Measurements from ENCODE around the gene ZDHHC8. TPM values are rescaled to one million over a fixed set of nuclear protein-coding genes. Genes with fewer than 3 reads are reported as not detected.

The ZDHHC8 gene
- total and polyA plus RNA-seq, 5 donors = 34.2 to 64.7 (median 54.9) TPM

DNA sequence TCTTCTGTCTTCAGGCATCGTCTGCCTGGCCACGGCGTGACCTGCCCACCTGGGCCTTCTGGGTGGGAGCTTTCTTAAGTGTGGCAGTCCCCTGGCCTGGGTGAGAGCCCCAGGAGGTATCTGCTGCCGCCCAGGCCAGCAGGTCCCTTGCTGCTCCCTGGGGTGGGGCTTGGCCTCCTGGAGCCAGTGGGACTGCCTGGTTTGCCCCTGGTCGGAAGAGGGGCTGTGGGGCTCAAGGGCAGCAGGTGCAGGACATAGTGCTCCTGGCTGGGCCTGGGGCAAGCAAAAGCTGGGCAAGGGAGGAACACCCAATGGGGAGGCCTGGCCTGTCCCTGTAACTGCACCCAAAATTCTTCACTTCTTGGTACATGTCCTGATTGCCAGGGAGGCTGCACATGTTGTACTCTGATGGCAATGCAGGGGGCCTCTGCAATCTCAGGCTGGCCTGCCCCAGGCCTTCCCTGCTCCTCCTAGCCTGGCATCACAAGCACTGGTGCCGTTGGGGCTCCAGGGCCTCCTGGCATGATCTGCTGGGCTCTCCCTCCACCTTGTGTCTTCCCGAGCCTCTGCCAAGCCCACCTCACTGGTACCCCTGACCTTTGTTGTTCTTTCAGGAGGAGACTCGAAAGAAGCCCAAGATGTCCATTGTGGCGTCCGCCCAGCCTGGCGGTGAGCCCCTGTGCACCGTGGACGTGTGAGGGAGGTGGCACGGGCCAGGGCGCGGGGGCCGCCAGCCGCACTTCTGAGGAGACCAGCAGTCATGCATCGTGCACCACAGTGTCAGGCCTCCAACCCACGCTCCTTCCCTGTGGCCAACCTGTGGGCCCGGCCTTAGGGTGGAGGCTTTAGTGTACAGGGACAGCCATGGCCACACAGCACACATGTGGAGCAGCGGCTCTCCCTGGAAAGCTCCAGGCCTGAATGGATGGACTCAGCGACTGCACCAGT, 21.9 kb upstream of the ZDHHC8 start:
- H3K9me3 ChIP-seq (ENCODE audit: control insufficient read depth, low read length) = no peaks in the 10 kb centered on the region
- ATAC-seq (no peak), DNase-seq (peak; percentile 8 to 63 (median 44))
- intact Hi-C loops (cut with DNase I) = no loop called here
- H3K27me3 ChIP-seq (ENCODE audit: control insufficient read depth, insufficient read depth) = no peaks in the 10 kb centered on the region
- H3K4me3 ChIP-seq (ENCODE audit: low read length) = no peak overlapping the region
- 84% methylated on average over 23 of the region's 23 CpGs for WGBS
- H3K27ac ChIP-seq (ENCODE audit: low read length) = no peak overlapping the region
- no peaks in the 10 kb centered on the region for H3K4me1 ChIP-seq (ENCODE audit: control insufficient read depth, insufficient read depth, low read length)

DNA sequence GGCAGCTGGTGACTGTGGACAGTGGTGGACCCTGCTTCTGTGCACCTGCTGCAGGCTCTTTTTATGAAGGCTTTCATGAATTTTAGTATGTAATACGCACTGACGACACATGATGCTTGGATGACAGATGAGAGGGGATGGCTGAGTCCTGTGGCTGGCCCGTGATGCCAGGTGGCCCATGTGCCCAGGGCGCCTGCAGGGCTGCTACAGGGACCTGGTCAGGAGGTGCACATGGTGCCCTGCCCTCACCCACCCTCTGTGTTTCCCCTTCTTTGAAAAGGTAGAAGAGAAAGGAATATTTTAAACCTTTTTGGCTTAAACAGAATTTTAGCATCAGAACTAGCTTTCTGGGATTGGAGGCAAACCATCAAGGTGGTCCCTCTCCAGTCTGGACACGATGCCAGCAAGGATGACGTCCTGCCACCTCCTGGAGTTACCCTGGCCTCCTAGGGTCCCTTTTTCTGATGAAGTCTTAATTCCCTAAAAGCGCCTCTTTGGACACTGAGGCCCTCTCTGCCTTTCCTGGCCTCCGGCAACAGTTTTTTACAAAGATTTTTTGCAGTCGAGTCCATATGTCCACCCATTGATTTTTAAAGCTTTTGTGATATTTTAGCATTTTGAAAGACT, 21.1 kb upstream of the ZDHHC8 start:
- intact Hi-C loops (cut with DNase I) = no loop called here
- Histone ChIP-seq H3K4me1 (ENCODE audit: control insufficient read depth, insufficient read depth, low read length) (no peaks in the 10 kb centered on the region), H3K27me3 (ENCODE audit: control insufficient read depth, insufficient read depth) (no peaks in the 10 kb centered on the region), H3K27ac (ENCODE audit: low read length) (no peak overlapping the region), H3K9me3 (ENCODE audit: control insufficient read depth, low read length) (no peaks in the 10 kb centered on the region), H3K4me3 (ENCODE audit: low read length) (no peak overlapping the region)
- WGBS = 86% methylated on average over 9 of the region's 9 CpGs
- ATAC-seq = no peak
- peak; percentile 9 to 23 (median 16) for DNase-seq

DNA sequence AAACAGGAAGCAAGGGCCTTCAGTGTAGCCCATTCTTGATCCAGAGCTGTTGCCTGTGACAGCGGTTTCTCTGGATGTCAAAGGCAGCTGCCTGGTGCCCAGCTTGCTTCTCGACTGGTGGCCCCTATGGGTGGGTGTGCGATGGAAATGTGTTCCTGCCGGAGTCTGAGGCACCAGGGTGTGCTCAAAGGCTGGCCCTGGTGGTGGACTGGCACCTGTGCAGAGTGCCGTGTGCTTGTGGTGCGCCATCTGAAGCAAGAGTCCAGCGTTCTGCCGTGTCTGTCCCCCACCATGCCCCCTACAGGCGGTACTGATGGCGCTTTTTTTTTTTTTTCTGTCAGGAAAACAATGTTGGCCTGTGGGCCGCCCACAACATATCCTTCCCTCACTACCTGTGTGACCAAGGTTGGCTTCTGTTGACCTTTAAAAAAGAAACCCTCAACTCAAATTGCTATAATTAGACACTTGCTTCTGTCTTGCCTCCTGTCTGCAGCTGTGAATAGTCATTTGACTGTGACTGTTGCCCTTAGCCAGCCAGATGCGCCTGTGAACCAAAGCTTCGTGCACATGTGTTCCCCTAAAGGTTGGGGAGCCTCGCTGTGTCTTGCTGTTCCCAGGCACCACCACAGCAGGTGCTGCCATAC, 20.4 kb upstream of the ZDHHC8 start:
- ATAC-seq = no peak
- DNase-seq = peak; percentile 9 to 47 (median 43)
- H3K4me1 ChIP-seq (ENCODE audit: control insufficient read depth, insufficient read depth, low read length) = no peaks in the 10 kb centered on the region
- H3K9me3 ChIP-seq (ENCODE audit: control insufficient read depth, low read length) = no peaks in the 10 kb centered on the region
- intact Hi-C loops (cut with DNase I) = no loop called here
- no peaks in the 10 kb centered on the region for H3K27me3 ChIP-seq (ENCODE audit: control insufficient read depth, insufficient read depth)
- no peak overlapping the region for H3K4me3 ChIP-seq (ENCODE audit: low read length)
- H3K27ac ChIP-seq (ENCODE audit: low read length) = no peak overlapping the region
- WGBS = 61% methylated on average over 14 of the region's 14 CpGs

DNA sequence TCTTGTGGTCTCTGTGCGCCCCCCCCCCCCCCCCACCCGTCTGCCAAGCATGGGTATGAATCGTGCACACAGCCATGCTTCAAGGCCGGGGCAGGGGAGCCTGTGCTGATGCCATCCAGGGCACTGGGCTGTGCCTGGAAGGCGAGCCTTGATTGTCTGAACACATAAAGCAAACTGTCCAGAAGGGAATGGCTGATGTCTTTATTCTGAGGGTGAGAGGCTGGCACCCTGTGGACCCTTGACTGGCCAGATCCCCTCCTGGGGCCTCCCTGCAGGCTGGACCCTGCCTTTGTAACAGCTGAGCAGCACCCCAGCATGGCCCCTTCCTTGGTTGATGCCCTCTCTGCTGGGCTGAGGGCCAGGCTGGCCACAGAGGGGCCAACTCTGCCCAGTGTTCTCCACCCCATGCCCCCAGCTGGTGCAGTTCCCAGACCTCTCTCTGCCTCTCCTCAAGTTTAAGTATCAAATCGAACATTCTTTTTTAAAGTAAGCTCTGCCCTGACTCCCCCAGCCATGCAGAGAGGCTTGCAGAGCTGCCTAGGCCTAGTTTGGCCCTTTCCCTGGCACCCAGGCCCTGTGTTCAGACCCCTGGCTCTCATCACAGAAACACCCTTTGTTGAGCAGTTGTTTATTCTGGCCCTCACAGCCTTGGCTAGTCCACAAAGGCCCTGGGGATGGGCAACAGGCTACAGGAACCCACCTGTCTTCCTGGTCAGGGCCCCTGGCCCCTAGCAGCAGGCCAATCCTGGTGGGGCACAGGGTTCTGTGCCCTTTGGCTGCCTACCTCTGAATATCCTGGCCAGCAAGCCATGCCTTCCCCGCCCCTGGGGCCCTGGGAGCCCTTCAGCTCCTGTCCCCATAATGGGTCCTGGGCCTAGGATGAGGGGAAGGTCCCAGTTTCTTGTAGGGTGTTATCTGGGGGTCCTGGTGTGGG, 19.6 kb upstream of the ZDHHC8 start:
- intact Hi-C loops (cut with DNase I) = no loop called here
- DNase-seq (peak; percentile 13 to 44 (median 42)), ATAC-seq (no peak)
- Histone ChIP-seq H3K9me3 (ENCODE audit: control insufficient read depth, low read length) (no peaks in the 10 kb centered on the region), H3K4me3 (ENCODE audit: low read length) (no peak overlapping the region), H3K27ac (ENCODE audit: low read length) (no peak overlapping the region), H3K4me1 (ENCODE audit: control insufficient read depth, insufficient read depth, low read length) (no peaks in the 10 kb centered on the region), H3K27me3 (ENCODE audit: control insufficient read depth, insufficient read depth) (no peaks in the 10 kb centered on the region)
- 81% methylated on average over 7 of the region's 7 CpGs for WGBS

DNA sequence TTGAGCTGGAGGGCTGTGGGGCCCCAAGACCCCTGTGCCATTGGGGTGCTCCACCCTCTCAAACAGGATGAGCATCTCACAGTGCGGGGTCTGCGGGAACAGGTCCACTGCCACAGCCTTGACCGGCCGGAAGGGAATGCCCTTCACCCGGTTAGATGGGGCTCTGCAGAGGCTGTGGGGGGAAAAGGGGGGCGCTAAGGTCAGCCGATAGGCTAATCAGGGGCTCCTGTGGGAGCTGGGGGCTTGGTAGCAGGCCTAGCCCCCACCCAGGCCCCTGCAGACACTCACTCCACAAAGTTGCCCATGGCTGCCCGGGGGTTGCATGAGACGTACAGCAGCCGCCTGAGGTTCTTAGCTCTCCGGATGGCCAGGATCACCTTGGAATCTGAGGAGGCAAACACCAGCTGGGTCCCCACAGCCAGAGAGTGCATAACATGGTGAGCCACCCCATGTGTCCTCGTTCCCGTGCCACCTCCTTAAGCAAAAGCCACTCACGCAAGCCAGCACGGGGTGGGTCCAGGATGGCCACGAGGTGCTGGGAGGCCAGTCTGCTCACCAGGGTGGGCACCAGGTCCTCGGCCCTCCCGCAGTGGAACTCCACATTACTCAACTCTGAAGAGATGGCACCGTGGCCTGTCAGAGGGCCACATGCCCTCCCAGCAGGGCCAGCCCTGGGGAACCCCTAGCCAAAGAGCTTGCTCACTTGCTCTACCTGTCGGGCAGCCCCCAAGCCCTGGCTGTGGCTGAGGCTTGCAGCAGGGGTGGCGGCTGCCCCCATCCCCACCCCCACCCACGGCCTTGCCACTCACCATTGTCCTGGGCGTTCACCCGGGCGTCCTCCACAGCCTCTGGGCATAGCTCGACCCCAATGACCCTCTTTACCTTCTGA, 18.7 kb upstream of the ZDHHC8 start:
- ATAC-seq (no peak), DNase-seq (peak; percentile 13 to 52 (median 50))
- Histone ChIP-seq H3K4me1 (ENCODE audit: control insufficient read depth, insufficient read depth, low read length) (no peaks in the 10 kb centered on the region), H3K27me3 (ENCODE audit: control insufficient read depth, insufficient read depth) (no peaks in the 10 kb centered on the region), H3K4me3 (ENCODE audit: low read length) (no peak overlapping the region), H3K9me3 (ENCODE audit: control insufficient read depth, low read length) (no peaks in the 10 kb centered on the region), H3K27ac (ENCODE audit: low read length) (no peak overlapping the region)
- intact Hi-C loops (cut with DNase I) = no loop called here
- WGBS = 83% methylated on average over 26 of the region's 26 CpGs

DNA sequence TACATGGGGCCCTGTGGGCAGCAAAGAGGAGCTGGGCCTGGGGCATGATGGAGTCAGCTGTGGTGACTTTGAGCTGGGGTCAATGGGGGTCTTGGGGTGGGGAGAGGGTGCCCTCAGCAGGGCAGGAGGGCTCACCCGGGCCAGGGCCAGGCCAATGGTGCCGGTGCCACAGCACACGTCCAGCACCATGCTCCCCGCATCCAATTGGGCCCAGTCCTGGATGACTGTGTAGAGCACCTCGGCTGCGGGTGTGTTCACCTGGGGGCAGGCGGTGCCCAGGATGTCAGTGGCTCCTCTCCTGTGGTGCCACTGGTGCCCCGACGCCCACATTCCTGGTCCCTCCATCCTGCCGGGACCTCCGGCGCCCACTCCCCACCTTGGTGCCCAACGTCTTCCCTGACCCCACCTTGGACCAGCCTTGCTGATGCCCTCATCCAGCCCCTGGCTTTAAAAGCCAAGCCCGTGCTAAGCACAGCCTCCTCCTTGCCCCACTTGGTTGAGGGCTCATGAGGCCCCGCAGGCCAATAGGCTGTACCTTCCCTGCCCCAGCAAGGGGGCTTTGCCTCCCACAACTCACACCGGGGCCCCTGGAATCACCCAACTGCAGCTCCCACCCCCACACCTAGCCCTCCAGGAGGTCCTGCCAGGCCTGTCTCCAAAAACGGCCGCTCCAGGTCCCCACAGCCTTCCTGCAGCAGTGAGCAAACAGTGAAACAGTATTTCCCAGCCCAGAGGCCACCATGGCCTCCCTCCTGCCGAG, 17.9 kb upstream of the ZDHHC8 start:
- H3K9me3 ChIP-seq (ENCODE audit: control insufficient read depth, low read length) = no peaks in the 10 kb centered on the region
- intact Hi-C loops (cut with DNase I) = no loop called here
- WGBS = 87% methylated on average over 19 of the region's 19 CpGs
- no peak overlapping the region for H3K4me3 ChIP-seq (ENCODE audit: low read length)
- H3K27me3 ChIP-seq (ENCODE audit: control insufficient read depth, insufficient read depth) = no peaks in the 10 kb centered on the region
- no peak overlapping the region for H3K27ac ChIP-seq (ENCODE audit: low read length)
- no peak for ATAC-seq
- peak; percentile 16 to 59 (median 58) for DNase-seq
- no peaks in the 10 kb centered on the region for H3K4me1 ChIP-seq (ENCODE audit: control insufficient read depth, insufficient read depth, low read length)

DNA sequence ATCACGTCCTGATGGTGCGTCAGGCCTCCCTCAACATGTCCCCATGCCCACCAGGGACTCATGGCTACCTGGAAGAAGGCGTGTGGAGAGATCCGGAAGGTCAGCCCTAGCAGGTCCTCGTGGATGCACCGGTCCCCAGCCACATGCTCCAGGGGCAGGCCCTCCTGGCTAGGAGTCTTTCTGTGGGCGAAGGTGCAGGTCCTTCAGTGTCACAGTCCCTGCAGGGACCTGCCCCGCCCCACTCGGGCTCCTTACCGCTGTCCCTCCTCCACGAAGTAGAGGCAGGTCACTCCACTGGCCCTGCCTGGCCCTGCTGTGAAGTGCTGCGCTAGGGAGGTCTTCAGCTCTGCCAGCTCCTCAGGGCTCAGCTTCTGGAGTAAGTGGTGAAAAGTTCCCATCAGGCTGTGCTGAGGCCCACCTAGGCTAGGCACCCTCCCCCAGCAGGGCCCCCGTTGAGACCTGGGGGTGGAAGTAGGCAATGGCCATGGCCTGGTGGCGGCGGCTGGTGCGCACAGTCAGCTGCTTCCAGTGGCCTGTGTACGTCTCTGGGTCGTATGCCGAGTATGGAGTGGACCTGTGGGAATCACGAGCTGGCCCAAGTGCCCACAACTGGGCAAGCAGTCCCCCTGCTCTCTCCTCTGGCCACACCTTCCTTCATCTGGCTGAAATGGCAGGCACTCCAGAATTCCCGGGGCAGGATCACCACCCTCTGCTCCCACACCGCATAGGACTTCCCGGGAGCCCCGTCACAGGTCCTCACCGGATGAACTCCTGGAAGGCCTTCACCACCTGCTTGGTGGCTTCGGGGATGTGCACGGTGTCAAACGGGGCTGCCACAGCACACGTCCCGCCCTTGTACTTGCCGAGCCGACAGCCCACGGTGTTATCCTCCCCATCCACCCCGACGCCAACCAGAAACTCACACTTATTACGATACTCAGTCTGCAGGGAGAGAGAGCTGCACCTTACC, 16.8 kb upstream of the ZDHHC8 start:
- Histone ChIP-seq H3K4me1 (ENCODE audit: control insufficient read depth, insufficient read depth, low read length) (no peaks in the 10 kb centered on the region), H3K9me3 (ENCODE audit: control insufficient read depth, low read length) (no peaks in the 10 kb centered on the region), H3K27me3 (ENCODE audit: control insufficient read depth, insufficient read depth) (no peaks in the 10 kb centered on the region), H3K27ac (ENCODE audit: low read length) (no peak overlapping the region), H3K4me3 (ENCODE audit: low read length) (no peak overlapping the region)
- ATAC-seq (no peak), DNase-seq (peak in 2 of 3 donors; percentile 55 to 56)
- WGBS = 87% methylated on average over 36 of the region's 36 CpGs
- intact Hi-C loops (cut with DNase I) = no loop called here

DNA sequence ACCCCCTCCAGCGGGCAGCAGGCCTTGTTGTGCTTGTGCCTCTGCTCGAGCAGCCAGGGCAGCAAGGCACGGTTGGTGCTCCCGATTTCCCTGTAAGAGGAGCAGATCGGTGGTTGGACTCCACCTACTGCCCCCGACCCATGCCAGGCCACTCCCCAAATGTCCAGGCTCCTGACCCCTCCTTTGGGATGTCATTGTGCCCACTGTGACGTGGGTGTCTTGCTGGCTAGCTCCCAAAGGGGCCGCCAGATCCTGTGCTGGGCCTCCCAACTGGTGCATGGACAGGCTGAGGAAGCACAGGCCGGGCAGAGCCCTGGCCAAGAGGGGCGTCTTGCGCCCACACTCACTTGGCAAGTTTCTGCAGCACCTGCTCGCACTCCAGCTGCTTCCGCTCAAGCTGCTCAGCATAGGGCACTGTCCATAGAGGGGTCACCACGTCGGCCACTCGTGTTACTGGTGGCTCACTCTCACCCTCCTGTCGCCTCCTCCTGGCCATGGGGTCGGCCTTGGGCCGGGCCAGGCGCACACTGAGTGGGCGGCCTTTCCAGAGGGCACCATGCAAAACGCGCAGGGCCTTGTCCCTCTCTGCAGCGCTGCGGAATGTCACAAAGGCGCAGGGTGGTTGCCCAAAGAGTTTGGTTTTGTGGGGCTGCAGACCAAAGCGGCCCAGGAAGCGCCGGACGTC, 15.8 kb upstream of the ZDHHC8 start, which contains the start of gene RANBP1:
Gene RANBP1, plus strand, starts transcription at position 414 of the 685 bp plus-strand sequence. Its CDS starts 81 bp downstream, at position 495.
- peak within 1 kb of the TSS; percentile 71 for H3K4me3 ChIP-seq (ENCODE audit: low read length)
- peak; percentile 33 to 70 (median 61) for DNase-seq
- no peaks in the 10 kb centered on the region for H3K4me1 ChIP-seq (ENCODE audit: control insufficient read depth, insufficient read depth, low read length)
- intact Hi-C loops (cut with DNase I) = no loop called here
- no peaks in the 10 kb centered on the region for H3K27me3 ChIP-seq (ENCODE audit: control insufficient read depth, insufficient read depth)
- H3K27ac ChIP-seq (ENCODE audit: low read length) = peak within 1 kb of the TSS; percentile 68
- no peaks in the 10 kb centered on the region for H3K9me3 ChIP-seq (ENCODE audit: control insufficient read depth, low read length)
- 71% methylated on average over 30 of the region's 30 CpGs for WGBS
- ATAC-seq = no peak

Data from right cardiac atrium (tissue), 5 donors.